UCSD-AML1 (cell line): ENCODE measurements around the gene DCAF8.

Experiments
- DNase-seq: peaks from one replicate; lab custom pipeline; 2025; ENCODE audit not compliant: unreplicated experiment; lab: John Stamatoyannopoulos, UW

DCAF8 gene

GRCh38 chr1:160206421-160207117, 55.8 kb downstream of the DCAF8 start:
- peak; percentile 22 for DNase-seq

GRCh38 chr1:160206036-160206389, 56.3 kb downstream of the DCAF8 start:
- no peak for DNase-seq

GRCh38 chr1:160205242-160206035, 56.9 kb downstream of the DCAF8 start, which contains the start of gene PEA15:
Gene PEA15 (plus strand): TSS chr1:160205384. CDS start chr1:160211545, 6,161 bp downstream.
- peak; percentile 75 for DNase-seq

- peak; percentile 32 for DNase-seq
Measured at GRCh38 chr1:160204526-160205241, 57.7 kb downstream of the DCAF8 start.

- DNase-seq = no peak
Measured at GRCh38 chr1:160200786-160201185, 61.6 kb downstream of the DCAF8 start.

- no peak for DNase-seq
Measured at GRCh38 chr1:160197231-160197630, 65.1 kb downstream of the DCAF8 start.

GRCh38 chr1:160196143-160196542, 66.2 kb downstream of the DCAF8 start:
- DNase-seq = no peak

GRCh38 chr1:160194737-160195059, 67.7 kb downstream of the DCAF8 start:
- no peak for DNase-seq

GRCh38 chr1:160193832-160194736, 68.3 kb downstream of the DCAF8 start:
- DNase-seq = no peak

- DNase-seq = peak; percentile 73
Measured at GRCh38 chr1:160193091-160193819, 69.1 kb downstream of the DCAF8 start.

- DNase-seq = no peak
Measured at GRCh38 chr1:160192234-160192633, 70.1 kb downstream of the DCAF8 start.

- DNase-seq = no peak
Measured at GRCh38 chr1:160191756-160192155, 70.6 kb downstream of the DCAF8 start.

GRCh38 chr1:160189649-160190625, 72.4 kb downstream of the DCAF8 start, which contains the start of gene CASQ1:
Gene CASQ1 (plus strand): TSS chr1:160190575. CDS start chr1:160190752, 177 bp downstream.
- no peak for DNase-seq

GRCh38 chr1:160188341-160188740, 74.0 kb downstream of the DCAF8 start:
- DNase-seq = no peak

GRCh38 chr1:160187407-160187806, 74.9 kb downstream of the DCAF8 start:
- no peak for DNase-seq

GRCh38 chr1:160186729-160187128, 75.6 kb downstream of the DCAF8 start:
- DNase-seq = no peak

GRCh38 chr1:160186246-160186645, 76.1 kb downstream of the DCAF8 start:
- DNase-seq = no peak

- no peak for DNase-seq
Measured at GRCh38 chr1:160179336-160179735, 83.0 kb downstream of the DCAF8 start.

GRCh38 chr1:160178731-160179130, 83.6 kb downstream of the DCAF8 start:
- DNase-seq = no peak
